MCF 10A (cell line): ENCODE measurements around the gene ASB1. TPM values are rescaled to one million over a fixed set of nuclear protein-coding genes. Genes with fewer than 3 reads are reported as not detected.

Experiments used
- BruUV-seq: library from RNA; stranded (reverse); fragments of 400-500 nt; replicated peaks from 2 replicates; lab custom pipeline; 2021; lab: Mats Ljungman, UMichigan
- CTCF ChIA-PET: fragments of 300-600 bp; sonication (Branson Sonifier 250); formaldehyde crosslinking; extraction: SDS; loops from one replicate; lab custom pipeline; 2021; ENCODE audit warnings: antibody characterized with exemption, inconsistent platforms; lab: Yijun Ruan, JAX
- POLR2A ChIA-PET: fragments of 300-600, 350-650 bp; sonication (Branson Sonifier 250); formaldehyde crosslinking; extraction: SDS; loops from one replicate; lab custom pipeline; 2020; ENCODE audit warnings: antibody characterized with exemption, inconsistent platforms; lab: Yijun Ruan, JAX
- DNase-seq: peaks from one replicate; pipeline ENCODE4 v3.0.0-alpha.2; 2018; ENCODE audit not compliant: unreplicated experiment
- H3K27ac Mint-ChIP-seq: one replicate; pipeline ENCODE4 v1.8.0; 2022; ENCODE audit warnings: mild to moderate bottlenecking, low read depth, mixed read lengths; ENCODE audit not compliant: unreplicated experiment
- H3K27me3 Mint-ChIP-seq: one replicate; pipeline ENCODE4 v1.8.0; 2022; ENCODE audit warnings: mixed read lengths; ENCODE audit not compliant: insufficient read depth, unreplicated experiment
- H3K36me3 Mint-ChIP-seq: one replicate; pipeline ENCODE4 v1.8.0; 2022; ENCODE audit warnings: mild to moderate bottlenecking, moderate library complexity, mixed read lengths; ENCODE audit not compliant: insufficient read depth, unreplicated experiment
- H3K4me1 Mint-ChIP-seq: one replicate; pipeline ENCODE4 v1.8.0; 2022; ENCODE audit warnings: mixed read lengths; ENCODE audit not compliant: insufficient read depth, unreplicated experiment
- H3K4me3 Mint-ChIP-seq: one replicate; pipeline ENCODE4 v1.8.0; 2022; ENCODE audit warnings: mild to moderate bottlenecking, moderate library complexity, mixed read lengths; ENCODE audit not compliant: unreplicated experiment
- H3K9me3 Mint-ChIP-seq: one replicate; pipeline ENCODE4 v1.8.0; 2022; ENCODE audit warnings: mixed read lengths; ENCODE audit not compliant: unreplicated experiment
- CTCF ChIP-seq: fragments of 200-600 bp; IDR thresholded peaks from one replicate; pipeline ENCODE4 v1.8.0; 2022; ENCODE audit warnings: antibody characterized with exemption, mild to moderate bottlenecking; ENCODE audit not compliant: unreplicated experiment
- intact Hi-C: fragments of 100-400 bp; cut with micrococcal nuclease; formaldehyde crosslinking; loops from 2 replicates; pipeline ENCODE4 v1.14.1; 2022
- total RNA-seq: library from RNA; stranded (reverse); gene quantifications from 2 replicates; pipeline ENCODE4 v1.2.3, GENCODE V29; 2022

ASB1 gene
- total RNA-seq, 1 experiment from 2014 or later: 104 TPM

- Mint-ChIP-seq H3K27ac (no peak overlapping the region), H3K4me3 (no peak overlapping the region), H3K4me1 (peaks cover 7% of the 10 kb centered on the region), H3K27me3 (no peaks in the 10 kb centered on the region), H3K9me3 (no peaks in the 10 kb centered on the region), H3K36me3 (no peaks in the 10 kb centered on the region)
- no peak for TF ChIP-seq CTCF
- intact Hi-C loops: loop anchor here (5.0 kb wide), 1 partner anchor 104 kb away; no protein-coding TSS in a partner anchor
- ChIA-PET POLR2A (no interaction called here), CTCF (interaction anchor here (0.6 to 1.2 kb wide), 4 partner anchors 24 to 93 kb away, joined by 3 to 5 read pairs (median 4); no protein-coding TSS in a partner anchor)
- BruUV-seq: no TSS peak
- DNase-seq: no peak
These were observed 34.3 kb downstream of the ASB1 start for GRCh38 chr2:238461051-238461450.

DNA sequence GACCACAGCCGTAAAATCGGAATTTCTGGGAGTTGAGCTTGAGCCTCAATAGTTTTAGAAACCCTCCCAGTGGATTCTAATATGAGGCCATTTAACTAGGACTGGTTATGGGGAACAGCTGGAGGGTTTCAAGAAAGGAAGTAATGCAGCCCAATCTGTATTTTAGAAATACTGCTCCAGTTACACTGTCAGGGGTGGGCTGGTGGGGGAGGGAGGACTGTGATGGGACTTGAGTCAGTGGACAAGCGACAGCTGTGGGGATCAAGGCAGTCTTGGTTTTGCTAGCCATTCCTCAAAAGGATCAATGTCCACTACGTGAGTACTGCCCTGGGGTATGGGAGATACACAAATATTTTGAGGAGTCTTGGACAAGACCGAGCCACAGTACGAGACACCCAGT lies 34.8 kb downstream of the ASB1 start:
- H3K4me1 Mint-ChIP-seq: peaks cover 7% of the 10 kb centered on the region
- no peak overlapping the region for H3K4me3 Mint-ChIP-seq
- intact Hi-C loops: loop anchor here (5.0 kb wide), 1 partner anchor 104 kb away; no protein-coding TSS in a partner anchor
- no TSS peak for BruUV-seq
- H3K36me3 Mint-ChIP-seq: no peaks in the 10 kb centered on the region
- H3K27me3 Mint-ChIP-seq: no peaks in the 10 kb centered on the region
- no peak overlapping the region for H3K27ac Mint-ChIP-seq
- CTCF ChIA-PET: interaction anchor here (0.6 to 1.2 kb wide), 2 partner anchors 24 to 55 kb away, joined by 4 to 5 read pairs; no protein-coding TSS in a partner anchor
- H3K9me3 Mint-ChIP-seq: no peaks in the 10 kb centered on the region
- DNase-seq: no peak
- no peak for TF ChIP-seq CTCF
- POLR2A ChIA-PET: no interaction called here

DNA sequence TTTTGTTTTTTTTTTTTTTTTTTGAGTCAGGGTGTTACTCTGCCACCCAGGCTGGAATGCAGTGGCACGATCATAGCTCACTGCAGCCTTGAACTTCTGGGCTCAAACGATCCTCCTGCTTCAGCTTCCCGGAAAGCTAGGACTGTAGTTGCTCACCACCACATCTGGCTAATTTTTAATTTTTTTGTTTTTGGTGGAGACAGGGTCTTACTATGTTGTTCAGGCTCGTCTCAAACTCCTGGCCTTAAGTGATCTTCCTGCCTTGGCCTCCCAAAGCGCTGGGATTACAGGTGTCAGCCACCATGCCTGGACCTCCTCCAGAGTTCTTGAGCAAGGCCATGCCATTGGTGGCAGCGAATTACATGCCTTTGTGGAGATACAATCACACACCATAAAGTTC lies 35.2 kb downstream of the ASB1 start:
- Mint-ChIP-seq H3K4me1 (peaks cover 7% of the 10 kb centered on the region), H3K27me3 (no peaks in the 10 kb centered on the region), H3K9me3 (no peaks in the 10 kb centered on the region), H3K4me3 (no peak overlapping the region), H3K27ac (no peak overlapping the region), H3K36me3 (no peaks in the 10 kb centered on the region)
- ChIA-PET POLR2A (no interaction called here), CTCF (interaction anchor here (0.6 to 1.2 kb wide), 2 partner anchors 25 to 55 kb away, joined by 4 to 5 read pairs; no protein-coding TSS in a partner anchor)
- no TSS peak for BruUV-seq
- DNase-seq: no peak
- TF ChIP-seq CTCF: no peak
- intact Hi-C loops: loop anchor here (1.0 to 5.0 kb wide), 2 partner anchors 92 to 105 kb away; no protein-coding TSS in a partner anchor

GRCh38 chr2:238462782-238463396 lies 36.2 kb downstream of the ASB1 start:
- POLR2A ChIA-PET: no interaction called here
- intact Hi-C loops: loop anchor here (1.0 to 5.0 kb wide), 2 partner anchors 93 to 106 kb away; no protein-coding TSS in a partner anchor
- Mint-ChIP-seq H3K27me3 (no peaks in the 10 kb centered on the region), H3K4me1 (peaks cover 6% of the 10 kb centered on the region), H3K9me3 (no peaks in the 10 kb centered on the region), H3K4me3 (no peak overlapping the region), H3K27ac (no peak overlapping the region), H3K36me3 (no peaks in the 10 kb centered on the region)
- peak; percentile 74 for DNase-seq
- BruUV-seq: no TSS peak
- CTCF ChIA-PET: no interaction called here
- TF ChIP-seq CTCF: peak; percentile 46
